A673 (cell line): ENCODE data around the gene TMPRSS2. TPM values are rescaled to one million over a fixed set of nuclear protein-coding genes. Genes with fewer than 3 reads are reported as not detected.

ENCODE experiments used
- BruUV-seq: library from RNA; stranded (reverse); fragments of 400-500 nt; replicated peaks from 2 replicates; lab custom pipeline; 2021; lab: Mats Ljungman, UMichigan
- CTCF ChIA-PET: fragments of 300-600 bp; sonication (Branson Sonifier 250); formaldehyde crosslinking; loops from one replicate; lab custom pipeline; 2022; ENCODE audit warnings: antibody characterized with exemption; lab: Charles Lee
- POLR2A ChIA-PET: fragments of 300-600 bp; sonication (Branson Sonifier 250); formaldehyde crosslinking; loops from one replicate; lab custom pipeline; 2022; ENCODE audit warnings: antibody characterized with exemption; ENCODE audit not compliant: low non-redundant PET; lab: Charles Lee
- DNase-seq: peaks from one replicate; pipeline ENCODE4 v3.0.0-alpha.2; 2015; ENCODE audit warnings: low spot score
- H3K27ac ChIP-seq: fragments of 200-600 bp; sonication (generic); 2 replicates; pipeline ENCODE4 v1.5.1; 2016; ENCODE audit warnings: mixed run types, low read depth, mild to moderate bottlenecking, mixed read lengths, antibody characterized with exemption, low read length; ENCODE audit not compliant: poor library complexity, severe bottlenecking
- H3K27me3 ChIP-seq: fragments of 200-600 bp; sonication (generic); replicated peaks from 2 replicates; pipeline ENCODE4 v1.6.1; 2017; ENCODE audit warnings: mixed run types, low read depth, mild to moderate bottlenecking, mixed read lengths, antibody characterized with exemption, low read length; ENCODE audit not compliant: insufficient read depth, poor library complexity
- H3K36me3 ChIP-seq: fragments of 200-600 bp; sonication (generic); 2 replicates; pipeline ENCODE4 v1.6.1; 2016; ENCODE audit warnings: mixed run types, mild to moderate bottlenecking, mixed read lengths, antibody characterized with exemption, low read length; ENCODE audit not compliant: insufficient read depth, poor library complexity, severe bottlenecking
- H3K4me1 ChIP-seq: fragments of 200-600 bp; sonication (generic); 2 replicates; pipeline ENCODE4 v1.6.1; 2017; ENCODE audit warnings: mixed run types, mild to moderate bottlenecking, mixed read lengths, antibody characterized with exemption, low read length; ENCODE audit not compliant: insufficient read depth, poor library complexity, severe bottlenecking
- H3K4me3 ChIP-seq: fragments of 200-600 bp; sonication (generic); 2 replicates; pipeline ENCODE4 v1.5.1; 2016; ENCODE audit warnings: low read depth, mixed run types, mild to moderate bottlenecking, mixed read lengths, low read length; ENCODE audit not compliant: poor library complexity, severe bottlenecking
- H3K9me3 ChIP-seq: fragments of 200-600 bp; sonication (generic); 2 replicates; pipeline ENCODE4 v1.6.1; 2016; ENCODE audit warnings: mixed run types, low read depth, mild to moderate bottlenecking, mixed read lengths, antibody characterized with exemption, low read length; ENCODE audit not compliant: poor library complexity, severe bottlenecking
- EZH2 ChIP-seq: fragments of 200-600 bp; sonication (generic); IDR thresholded peaks from 2 replicates; pipeline ENCODE4 v1.6.1; 2017; ENCODE audit warnings: borderline replicate concordance, low read depth, mild to moderate bottlenecking, mixed read lengths, antibody characterized with exemption, low read length; ENCODE audit not compliant: poor library complexity, severe bottlenecking
- intact Hi-C: fragments of 100-400 bp; cut with micrococcal nuclease; formaldehyde crosslinking; loops from one replicate; pipeline ENCODE4 v1.10.0; 2022; ENCODE audit not compliant: unreplicated experiment
- total RNA-seq: library from RNA; stranded (reverse); gene quantifications from 2 replicates; pipeline ENCODE4 v1.2.3, GENCODE V29; 2021
- TF ChIP-seq, protein P1 (sequence below): fragments of 300-800, 200-600 bp; sonication (generic); conservative IDR thresholded peaks from 2 replicates; pipeline ENCODE4 v1.5.1; 2017; ENCODE audit warnings: low read depth, mild to moderate bottlenecking, antibody characterized with exemption, low read length, moderate library complexity, mixed read lengths

TMPRSS2 gene
- total RNA-seq, 1 experiment from 2014 or later, result not detected

DNA sequence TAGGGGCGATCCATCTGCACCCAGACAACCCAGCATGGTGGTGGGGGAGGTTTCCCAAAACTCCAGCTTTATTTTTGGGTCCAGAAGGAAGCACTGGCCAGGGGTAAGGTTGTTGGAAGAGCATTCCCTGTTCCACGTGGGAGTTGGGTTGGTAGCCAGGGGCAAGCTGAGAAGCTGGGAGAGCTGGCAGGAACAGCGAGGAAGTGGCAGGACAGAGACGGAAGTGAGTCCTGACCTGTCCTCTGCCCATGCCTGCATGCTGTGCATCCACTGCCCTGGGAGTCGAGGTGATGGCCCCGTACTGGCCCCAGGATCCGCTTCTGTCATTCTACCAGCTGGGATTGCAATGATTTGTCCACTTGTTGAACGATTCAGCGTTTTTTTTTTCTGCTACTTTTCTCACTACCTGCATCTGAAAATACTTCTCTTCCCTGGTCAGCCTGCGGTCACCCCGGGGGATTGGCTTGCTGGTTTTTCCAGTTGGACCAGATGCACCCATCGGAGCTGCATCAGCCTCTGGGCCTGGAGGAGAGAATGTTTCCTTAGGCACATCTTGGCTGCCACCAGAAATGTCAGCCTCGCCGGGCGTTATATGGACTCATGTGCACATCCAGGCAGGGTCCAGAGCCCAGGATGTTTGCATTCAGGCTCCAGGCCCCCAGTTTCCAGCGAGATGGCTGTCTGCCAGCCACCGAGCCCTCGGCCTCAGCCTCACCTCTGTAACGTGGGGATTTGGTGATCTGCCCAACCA lies 28.3 kb upstream of the TMPRSS2 start:
- TF ChIP-seq, protein P1, sequence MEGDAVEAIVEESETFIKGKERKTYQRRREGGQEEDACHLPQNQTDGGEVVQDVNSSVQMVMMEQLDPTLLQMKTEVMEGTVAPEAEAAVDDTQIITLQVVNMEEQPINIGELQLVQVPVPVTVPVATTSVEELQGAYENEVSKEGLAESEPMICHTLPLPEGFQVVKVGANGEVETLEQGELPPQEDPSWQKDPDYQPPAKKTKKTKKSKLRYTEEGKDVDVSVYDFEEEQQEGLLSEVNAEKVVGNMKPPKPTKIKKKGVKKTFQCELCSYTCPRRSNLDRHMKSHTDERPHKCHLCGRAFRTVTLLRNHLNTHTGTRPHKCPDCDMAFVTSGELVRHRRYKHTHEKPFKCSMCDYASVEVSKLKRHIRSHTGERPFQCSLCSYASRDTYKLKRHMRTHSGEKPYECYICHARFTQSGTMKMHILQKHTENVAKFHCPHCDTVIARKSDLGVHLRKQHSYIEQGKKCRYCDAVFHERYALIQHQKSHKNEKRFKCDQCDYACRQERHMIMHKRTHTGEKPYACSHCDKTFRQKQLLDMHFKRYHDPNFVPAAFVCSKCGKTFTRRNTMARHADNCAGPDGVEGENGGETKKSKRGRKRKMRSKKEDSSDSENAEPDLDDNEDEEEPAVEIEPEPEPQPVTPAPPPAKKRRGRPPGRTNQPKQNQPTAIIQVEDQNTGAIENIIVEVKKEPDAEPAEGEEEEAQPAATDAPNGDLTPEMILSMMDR, result no peak
- TF ChIP-seq EZH2, result no peak

GRCh38 chr21:41530366-41530765 lies 22.4 kb upstream of the TMPRSS2 start:
- H3K9me3 ChIP-seq, result no peaks in the 10 kb centered on the region
- POLR2A ChIA-PET, result no interaction called here
- BruUV-seq, result no TSS peak
- intact Hi-C loops, result no loop called here
- DNase-seq, result no peak
- H3K27me3 ChIP-seq, result no peaks in the 10 kb centered on the region
- no peak for TF ChIP-seq EZH2
- CTCF ChIA-PET, result no interaction called here
- H3K27ac ChIP-seq, result no peak overlapping the region
- H3K36me3 ChIP-seq, result no peaks in the 10 kb centered on the region
- no peaks in the 10 kb centered on the region for H3K4me1 ChIP-seq
- no peak overlapping the region for H3K4me3 ChIP-seq

More for the DNA sequence above, 28.3 kb upstream of the TMPRSS2 start:
- Histone ChIP-seq H3K27ac (no peak overlapping the region), H3K4me3 (no peak overlapping the region), H3K27me3 (no peaks in the 10 kb centered on the region), H3K36me3 (no peaks in the 10 kb centered on the region), H3K4me1 (no peaks in the 10 kb centered on the region), H3K9me3 (no peaks in the 10 kb centered on the region)
- DNase-seq, result no peak
- CTCF ChIA-PET, result no interaction called here
- intact Hi-C loops, result no loop called here
- POLR2A ChIA-PET, result no interaction called here
- no TSS peak for BruUV-seq

GRCh38 chr21:41529769-41530168 lies 21.8 kb upstream of the TMPRSS2 start:
- H3K36me3 ChIP-seq, result no peaks in the 10 kb centered on the region
- BruUV-seq, result no TSS peak
- intact Hi-C loops, result no loop called here
- ChIA-PET POLR2A (no interaction called here), CTCF (no interaction called here)
- no peak for DNase-seq
- H3K27me3 ChIP-seq, result no peaks in the 10 kb centered on the region
- no peaks in the 10 kb centered on the region for H3K4me1 ChIP-seq
- H3K4me3 ChIP-seq, result no peak overlapping the region
- H3K9me3 ChIP-seq, result no peaks in the 10 kb centered on the region
- TF ChIP-seq, protein P1, result no peak
- TF ChIP-seq EZH2, result no peak
- no peak overlapping the region for H3K27ac ChIP-seq
